ENCODE data around the gene FOXF1.

Gene FOXF1

DNA sequence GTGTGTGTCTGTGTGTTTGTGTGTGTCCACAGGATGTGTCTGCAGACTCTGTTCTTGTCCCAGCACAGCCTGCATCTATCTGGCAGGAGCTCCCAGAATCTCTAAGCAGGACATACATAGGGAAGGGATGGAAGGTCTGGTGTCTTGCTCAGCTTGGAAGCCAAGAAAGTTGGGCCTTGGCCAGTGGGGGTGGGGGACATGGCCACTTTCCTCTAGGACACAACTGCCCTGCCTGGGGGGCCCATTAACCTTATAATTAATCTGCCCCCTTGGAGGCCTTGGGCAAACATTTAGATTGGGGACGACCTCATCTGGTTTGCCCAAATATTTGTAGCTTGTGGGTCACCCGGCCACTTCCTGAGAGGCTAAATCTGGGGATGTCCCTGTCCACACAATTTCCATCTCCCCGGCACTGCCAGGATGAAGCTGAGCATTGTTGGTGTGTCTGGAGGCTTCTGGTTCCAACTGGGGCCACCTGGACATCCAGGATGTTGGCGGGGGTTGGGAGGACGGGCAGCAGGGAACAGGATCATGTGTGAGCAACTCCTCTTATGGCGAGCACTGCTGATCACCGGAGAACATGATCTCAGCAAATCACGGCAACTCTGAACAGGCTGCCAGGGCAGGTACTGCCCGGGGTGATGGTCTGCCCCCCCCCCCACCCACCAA is 17.2 kb upstream of the FOXF1 start:
- no peak for DNase-seq

DNA sequence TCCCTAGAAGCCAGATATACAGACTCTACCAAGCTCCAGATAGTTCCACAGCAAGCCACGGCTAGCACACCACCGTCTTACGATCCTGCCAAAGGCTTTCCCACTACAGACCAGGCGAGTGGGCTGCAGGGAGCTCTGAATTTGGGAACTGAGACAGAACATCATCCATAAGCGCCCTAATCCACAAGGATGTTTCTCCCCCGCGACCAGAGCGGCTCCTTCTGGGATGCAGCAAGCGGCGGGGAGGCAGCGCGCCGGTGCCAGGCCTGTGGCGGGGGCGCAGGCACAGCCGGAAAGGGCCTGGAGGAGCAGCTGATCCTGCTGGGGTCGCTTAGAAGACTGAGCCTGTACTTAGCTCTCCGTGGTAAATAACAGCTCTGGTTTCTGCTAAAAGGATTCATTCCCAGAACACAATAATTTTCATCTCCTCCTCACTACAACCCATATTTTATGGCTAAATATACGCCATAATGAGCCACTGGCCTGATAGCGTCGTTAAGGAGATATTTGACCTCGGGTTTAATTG is 16.2 kb upstream of the FOXF1 start:
- no peak for DNase-seq

DNA sequence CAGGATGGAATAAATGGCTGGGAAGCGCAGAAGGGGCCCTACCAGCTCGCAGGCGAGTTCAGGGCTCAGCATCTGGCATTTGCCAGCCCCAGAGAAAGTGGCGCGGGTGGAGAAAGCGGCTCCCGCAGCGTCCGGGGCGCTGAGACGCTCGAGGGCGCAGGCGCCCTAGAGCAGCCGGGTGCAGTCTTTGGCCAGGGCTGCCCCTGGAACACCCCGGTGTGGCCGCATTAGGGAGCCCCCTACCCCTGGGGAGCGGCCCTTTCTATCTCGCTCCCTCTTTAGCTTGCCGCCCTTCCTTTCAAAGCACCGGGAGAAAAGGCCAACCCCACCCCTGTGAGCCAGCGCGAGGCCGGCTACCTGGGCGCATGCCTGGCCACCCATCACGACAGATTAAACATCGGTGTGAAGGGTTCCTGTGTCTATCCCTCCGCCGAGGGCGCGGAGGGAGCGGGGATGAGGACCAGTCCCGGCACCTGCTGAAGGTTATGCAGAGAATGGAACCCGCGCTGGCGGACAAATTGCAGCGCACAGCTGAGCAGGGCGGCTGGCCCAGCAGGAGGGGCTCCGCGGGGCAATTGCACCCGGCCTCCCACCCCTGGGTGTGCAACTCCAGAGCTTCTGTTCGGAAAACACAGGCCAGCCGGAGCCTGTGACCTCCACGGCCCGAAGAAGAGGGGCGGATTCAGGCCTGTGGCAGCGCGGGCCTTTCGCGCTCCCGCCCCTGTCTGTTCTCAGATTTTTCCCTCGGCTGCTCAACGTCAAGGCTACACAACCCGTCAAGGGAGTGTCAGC is 15.6 kb upstream of the FOXF1 start:
- no peak for DNase-seq

DNA sequence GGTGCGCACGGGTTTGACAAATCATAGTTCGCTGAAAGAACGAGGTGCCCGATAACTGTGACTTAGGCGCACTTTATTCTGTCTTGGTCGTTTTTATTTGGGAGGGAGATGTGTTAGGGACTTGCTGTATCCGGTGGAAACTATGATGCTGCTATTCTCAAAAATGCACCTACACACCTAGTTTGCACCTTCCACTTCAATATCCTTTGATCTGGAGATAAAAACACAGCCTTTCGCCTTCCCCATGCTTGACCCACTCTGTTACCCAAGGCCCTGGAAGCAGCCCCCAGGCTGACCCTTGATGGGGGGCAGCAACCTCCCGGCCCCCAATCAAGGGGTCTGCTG is 15.0 kb upstream of the FOXF1 start:
- DNase-seq = no peak

DNA sequence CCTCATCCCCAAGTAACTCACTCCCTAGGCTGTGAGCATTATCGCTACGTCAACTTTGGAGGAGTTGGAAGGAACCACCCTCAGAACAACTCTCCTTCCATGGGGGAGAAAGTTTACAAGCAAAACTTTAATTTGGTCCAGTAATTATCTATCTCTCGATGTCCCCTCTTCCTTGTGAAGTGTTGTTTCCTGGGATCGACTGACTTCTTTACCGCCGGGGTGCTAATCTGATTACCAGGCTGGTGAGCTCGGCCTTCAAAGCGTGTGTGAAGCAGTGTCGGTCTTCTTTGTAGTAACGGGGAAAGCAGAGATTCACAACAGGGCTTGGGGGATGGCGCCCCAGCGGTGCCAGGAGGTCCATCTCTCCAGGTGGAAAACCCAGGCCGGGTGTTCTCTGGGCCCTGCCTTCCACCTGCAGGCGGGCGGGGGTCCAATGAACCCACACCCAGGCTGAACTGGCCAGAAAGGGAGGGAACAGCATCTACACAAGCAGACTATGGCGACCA is 14.5 kb upstream of the FOXF1 start:
- DNase-seq = no peak

DNA sequence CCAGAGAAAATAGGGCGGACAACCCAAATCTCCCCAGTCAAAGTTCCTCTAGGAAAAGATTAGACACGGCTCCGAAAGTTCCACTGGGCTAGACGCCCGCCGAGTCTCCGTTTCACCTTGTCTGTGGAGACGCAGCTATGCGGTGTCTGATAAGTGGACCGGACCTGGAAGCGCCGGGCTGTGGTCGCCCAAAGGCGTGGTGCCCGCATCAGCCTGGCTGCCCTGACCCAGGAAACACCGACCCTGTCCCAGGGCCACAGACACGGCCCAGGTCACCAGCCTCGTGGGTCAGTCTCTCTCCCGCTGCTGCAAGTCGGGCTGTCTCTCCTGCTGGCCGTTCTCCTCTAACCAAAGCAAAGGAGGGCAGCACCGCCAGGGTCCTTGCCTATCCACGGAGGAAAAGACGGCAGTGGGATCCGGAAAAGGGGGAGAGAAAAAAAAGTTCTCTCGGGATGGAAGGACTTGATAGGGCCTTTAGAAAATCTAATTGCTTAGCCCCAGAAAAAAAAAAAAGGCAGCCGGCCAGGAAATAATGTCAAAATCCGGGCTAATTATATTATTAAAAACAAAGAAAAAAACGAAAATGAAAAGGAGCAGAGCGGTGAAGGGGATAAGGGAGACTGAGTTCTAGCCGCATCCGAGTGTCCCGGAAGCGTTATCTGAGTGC is 13.9 kb upstream of the FOXF1 start:
- no peak for DNase-seq

DNA sequence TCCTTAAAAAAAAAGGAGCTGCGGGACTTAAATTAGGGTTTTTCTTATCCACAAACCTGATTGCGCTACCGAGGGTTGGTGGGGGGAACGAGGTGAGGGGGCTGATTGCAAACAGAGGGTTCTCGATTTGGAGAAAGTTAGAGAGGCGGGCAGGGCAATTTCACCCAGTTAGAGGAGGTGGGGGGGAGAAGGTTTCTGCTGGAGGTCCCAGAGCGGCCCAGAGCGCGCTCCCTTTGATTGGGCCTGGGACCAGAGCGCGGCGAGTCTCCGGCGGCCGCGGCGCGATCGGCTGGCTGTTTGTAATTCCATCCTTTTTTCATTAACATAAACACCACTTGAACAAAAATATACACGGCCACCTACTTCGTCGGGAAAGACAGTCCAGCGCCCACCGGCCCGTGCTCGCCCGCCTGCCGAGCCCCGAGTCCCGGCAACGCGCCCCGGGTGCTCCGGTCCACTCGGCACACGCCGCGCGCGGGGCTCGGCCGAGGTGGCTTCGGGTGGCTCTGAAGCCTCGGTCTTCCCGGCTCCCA is 13.3 kb upstream of the FOXF1 start:
- DNase-seq = no peak

DNA sequence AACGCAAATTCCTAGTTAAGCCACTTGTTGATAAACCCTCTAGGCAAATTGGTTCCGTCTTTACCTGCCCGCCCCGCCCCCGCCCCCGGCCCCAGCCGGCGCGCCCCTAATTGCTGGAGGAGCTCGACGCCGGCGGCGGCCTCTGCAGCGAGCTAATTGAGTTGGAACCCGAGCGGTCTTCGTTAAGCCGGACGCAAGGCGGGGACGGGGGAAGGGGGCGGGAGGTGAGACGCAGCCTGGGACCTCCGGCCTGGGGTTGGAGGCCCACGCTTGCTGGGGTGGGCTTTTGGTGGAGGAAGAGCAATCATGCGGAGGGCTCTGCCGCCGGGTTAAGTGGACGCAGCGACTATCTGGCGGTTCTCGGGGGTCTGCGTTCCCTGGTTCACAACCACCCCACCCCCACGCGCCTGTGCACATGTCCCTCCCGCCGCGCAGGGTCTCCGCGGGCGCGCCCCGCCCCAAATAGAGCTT is 12.7 kb upstream of the FOXF1 start:
- DNase-seq = no peak

DNA sequence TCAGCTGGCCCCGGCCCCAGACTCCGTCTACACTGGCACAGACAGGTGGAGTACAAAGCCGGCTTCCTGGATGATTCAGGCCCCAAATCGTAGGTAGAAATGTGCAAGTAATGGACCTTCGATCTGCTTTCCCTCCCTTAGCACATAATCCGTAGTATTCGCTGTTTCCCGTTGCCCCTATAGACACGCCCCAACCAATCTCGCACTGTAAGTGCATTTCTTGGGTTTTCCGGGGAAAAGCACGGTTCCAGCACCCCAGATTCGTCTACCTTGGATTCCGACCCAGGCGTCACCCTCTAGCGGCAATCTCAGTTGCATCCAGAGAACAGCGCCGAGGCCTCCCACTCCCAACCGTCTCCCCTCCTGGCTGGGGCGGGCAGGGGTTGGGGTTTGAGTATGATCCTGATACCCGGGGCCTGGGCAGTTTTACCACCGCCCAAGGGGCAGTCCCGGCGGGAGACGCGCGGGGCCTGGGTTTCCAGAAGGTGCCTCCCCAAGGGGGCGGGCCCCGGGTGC is 12.1 kb upstream of the FOXF1 start:
- DNase-seq = no peak

DNA sequence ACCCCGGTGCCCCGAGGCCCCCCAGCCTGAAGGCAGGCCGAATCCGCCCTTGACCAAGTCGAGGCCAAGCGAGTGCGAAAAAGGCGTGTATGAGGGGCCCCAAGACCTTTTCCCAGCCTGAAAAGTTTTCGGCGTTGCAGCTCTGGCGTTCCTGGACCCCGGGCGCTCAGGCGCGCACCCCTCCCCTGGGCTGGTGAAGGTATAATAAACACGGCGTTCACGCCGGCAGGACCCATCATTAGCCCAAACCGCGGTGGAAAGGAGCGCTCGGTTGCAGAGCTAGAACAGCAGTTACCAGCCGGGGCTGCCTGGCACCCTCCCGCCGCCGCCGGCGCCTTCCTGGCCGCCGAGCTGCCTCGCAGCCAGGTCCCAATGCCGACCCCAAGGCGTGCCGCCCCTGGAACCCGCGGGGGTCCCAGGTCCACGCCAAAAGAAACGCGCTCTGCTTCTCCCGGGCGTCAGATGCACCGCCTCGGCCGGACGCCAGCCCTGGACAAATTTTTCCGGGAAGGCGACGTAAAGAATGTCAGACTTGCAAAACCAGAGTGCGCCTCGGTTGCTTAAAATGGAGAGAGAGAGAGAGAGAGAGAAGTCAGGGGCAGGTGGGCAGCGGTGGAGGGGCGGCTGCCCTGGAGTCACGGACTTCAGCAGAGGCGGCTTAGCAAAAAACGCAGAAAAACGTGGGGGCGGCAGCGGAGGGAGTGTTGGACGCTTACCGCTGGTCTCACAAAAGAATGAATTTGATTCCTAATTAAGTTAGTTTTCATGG is 11.5 kb upstream of the FOXF1 start:
- no peak for DNase-seq

DNA sequence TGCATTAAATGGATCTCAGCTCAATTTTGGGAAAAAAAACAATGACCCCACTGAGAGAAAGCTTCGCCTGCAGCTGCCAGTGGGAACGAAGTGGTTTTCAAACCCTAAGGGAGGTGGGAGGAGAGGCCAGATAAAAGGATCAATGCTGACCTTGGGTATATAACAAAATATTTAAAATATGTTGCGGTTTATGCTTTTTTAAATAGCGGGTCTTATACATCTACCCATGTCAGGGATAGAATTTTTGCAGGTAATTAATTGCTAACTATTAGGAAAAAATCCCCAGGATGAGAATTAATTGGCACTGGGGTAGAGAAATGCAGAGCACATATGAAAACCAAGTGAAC is 10.9 kb upstream of the FOXF1 start:
- DNase-seq = no peak

DNA sequence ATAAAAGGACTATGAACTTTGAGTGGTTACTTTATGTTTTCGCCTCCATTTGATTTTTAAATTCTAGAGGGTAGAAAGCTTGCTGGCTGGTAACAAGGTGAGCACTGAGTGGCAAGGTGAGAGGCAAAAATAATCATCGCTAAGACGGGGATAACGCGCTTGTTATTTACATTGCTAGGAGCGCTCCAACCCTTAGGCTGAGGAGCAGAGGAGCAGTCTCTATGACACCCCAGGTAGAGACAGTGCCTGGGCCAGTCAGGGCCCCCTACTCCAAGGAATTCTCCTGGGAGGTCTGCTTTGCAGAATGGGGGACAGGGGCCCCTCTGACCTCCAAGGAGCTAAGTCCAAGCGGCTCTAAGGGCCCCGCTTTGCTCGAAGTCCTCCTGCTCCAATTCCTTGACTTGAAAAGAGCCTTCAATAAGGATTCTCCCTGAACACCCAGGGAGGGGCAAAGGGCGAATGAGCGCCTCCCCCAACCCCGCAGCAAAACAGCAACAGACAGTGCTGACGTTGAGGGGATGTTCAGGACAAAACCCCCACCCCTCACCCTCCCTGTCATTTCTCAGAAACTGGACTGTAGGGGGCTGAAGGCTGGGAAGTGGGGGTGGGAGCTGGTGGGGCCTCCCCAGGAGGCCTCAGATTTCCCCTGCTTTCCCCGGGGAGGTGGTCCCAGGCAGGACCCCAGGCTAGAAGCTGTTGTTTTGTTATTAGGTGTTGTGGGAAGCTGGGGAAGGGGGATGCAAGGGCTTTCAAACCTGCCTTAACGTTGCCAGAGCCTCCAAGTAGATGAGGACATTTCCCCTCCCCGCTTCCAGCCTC is 10.2 kb upstream of the FOXF1 start:
- no peak for DNase-seq

DNA sequence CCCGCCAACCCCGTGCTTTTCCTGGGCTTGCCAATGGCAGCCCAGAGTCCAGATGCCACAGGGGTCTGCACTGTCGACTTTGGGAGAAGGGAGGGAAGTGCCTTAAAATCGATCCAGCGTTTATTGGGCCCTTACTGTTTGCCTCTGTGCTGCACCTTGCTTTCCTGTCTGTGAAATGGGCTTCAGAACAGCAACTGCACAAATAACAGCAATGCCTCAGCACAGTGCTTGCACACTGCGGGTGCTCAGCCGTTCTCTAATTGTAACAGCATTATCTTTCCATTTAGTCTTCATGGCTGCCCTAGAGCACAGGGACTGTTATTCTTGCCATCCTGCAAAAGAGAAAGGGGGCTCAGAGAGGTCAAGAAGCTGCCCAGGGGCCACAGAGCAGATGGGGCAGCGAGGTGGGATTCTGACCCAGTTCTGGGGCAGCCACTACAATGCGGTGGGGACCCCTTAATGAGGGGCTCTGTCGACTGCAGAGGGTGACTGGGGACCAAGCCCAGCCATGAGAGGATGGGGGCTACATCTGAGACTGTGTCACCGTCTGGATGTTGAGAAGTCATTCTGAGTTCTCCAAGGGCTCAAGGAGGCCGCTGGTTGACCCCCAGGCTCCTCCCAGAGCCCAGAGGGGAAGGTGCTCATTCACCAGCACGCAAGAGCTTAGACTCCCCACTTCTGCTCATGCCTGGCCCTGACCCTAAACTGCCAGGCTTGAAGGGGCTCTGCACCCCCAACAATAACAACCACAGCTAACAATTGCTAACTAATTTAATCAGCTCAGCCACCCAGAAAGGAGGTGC is 9.4 kb upstream of the FOXF1 start:
- no peak for DNase-seq

DNA sequence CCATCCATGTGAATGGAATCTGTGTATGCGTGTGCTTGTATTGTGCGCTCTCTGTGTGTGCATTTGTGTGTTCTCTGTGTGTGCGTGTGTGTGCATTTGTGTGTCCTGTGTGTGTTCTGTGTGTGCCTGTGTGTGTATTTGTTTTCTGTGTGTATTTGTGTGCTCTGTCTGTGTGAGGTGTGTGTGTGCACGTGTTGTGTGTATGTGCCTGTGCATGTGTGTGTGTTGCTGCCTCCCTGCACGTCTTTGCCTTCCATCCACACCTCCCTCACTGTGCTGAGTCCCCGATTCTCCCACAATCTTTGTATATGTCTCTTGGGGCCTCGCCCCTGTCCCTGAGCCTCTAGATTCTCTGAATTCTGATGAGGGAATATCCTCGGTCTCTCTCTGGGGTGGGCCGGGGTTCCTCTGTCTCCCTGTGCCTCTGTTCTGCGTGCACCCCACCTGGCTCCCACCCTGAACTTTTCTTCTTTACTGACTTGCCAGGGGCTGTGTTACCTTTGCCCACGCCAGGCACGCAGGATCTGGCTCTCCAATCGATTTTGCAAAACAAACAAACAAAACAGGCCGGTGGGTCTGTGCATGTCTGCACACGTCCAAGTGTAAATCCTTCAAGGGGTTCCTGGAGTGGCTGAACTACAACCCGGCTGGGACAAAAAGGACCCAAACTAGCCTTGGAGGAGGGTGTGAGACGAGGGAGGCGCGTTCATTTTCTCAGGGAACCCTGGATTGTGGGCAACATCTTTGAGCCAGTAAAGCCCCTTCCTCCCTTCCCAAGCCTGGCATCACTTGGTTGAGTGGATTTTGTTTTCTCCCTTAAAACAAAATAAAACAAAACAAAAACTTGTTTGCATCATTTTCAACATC is 8.1 kb upstream of the FOXF1 start:
- no peak for DNase-seq

DNA sequence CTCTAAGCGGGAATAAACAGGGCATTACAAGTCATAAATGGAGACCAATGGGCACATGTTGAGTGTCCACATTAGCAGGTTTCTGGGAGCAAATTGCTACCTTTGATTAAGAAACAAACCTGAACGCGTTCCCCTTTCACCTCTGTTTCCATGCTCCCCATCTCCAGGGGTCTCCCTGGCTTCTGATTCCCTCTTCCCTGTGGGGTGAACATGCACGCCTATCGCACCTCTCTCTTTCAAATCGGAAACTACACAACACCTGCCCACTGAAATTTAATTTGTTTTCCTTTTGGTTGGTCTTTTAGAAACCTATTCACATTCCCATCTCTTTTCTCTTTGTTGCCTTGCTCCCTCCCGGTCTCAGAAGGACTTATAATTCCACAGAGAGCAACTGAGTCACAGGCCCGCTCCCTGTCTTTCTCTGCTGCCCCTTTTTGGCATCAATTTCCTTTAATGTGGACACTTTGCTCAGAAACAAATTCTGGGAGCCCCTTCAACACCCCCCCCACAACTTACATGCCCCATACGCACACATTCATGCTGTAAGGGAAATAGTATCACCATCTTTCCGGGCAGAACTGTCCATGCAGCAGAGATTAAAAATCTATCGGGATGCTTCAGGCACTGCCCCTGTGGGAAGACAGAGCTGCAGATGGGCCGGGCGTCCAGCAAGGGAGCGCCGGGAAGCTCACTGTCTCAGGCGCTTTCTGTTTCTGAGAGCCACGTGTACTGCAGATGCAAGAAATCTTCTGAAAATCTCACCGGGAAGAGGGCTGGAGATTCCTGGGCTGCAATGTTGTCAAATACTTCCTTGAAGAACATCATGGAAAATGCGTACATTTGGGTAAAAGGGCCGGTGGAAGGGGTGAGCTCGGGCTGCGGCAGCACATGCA is 7.2 kb upstream of the FOXF1 start:
- no peak for DNase-seq

DNA sequence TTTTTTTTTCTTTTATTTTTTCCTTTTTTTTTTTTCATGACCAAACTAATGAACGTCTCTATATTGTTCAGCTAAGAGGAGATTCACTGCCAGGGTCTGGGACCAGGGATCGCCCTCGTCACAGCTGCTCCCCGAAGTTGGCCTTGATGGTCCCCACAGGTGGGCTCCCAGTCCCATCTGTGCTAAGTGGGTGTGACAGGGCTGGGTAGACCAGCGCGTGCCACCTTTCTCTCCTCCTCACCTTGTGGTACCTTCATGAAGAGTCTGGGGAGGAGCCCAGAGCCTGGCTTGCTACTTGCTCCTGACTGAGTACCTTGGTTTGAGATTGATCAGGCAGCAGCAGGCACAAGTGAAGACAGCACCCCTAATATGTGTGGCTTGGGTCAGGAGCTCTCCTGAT is 6.5 kb upstream of the FOXF1 start:
- DNase-seq = no peak

DNA sequence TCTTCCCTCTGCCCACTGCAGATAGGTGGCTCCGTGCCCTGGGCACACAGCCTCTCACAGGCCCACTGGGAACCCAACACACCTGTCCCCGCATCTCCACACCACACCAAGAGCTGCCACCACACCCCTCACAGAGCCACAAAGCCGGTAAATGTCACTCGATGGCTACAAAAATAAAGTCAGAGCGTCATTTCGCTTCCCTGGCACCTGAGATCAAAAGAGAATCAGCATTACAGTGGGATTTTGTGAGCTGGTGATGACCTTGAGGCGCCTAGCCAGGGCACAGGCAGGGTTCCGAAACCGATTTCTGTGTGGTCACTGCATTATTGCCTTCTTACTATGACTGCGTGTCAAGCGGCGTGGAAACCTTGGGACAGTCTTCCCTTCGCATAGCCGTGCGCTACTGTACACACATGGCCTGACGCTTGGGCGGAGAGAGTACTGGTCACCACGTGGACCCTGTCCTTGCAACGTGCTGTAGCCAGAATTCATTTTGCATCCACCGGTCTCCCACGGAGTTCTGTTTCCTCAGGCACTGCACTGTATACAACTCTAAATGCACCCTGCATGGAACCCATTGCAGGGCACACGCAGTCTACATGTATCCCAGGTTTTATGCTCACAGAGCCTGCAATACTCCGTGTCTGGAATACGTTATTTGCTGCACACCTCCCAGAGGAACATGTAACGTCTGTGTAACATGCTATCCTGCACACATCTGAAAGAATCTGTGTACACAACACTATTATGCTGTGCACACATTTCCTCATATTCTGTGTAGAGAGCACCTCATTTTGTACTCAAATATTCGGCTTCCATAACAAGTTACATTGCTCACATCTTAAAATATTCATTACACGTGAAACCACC is 5.8 kb upstream of the FOXF1 start:
- DNase-seq = no peak

Data from stimulated activated CD4-positive, alpha-beta T cell treated with anti-CD3 and anti-CD28 coated beads, Interleukin-1b, Interleukin-23, amount 100 ng/mL, for 48 hours (primary cell).